ENCODE results near the gene DNAH9. TPM values are rescaled to one million over a fixed set of nuclear protein-coding genes. Genes with fewer than 3 reads are reported as not detected.
A peak's percentile ranks its signal among the peaks of the same experiment; 100 is the strongest.

Gene DNAH9
- polyA plus RNA-seq, 2 of the 4 experiments (the other 2 are of a cell fraction), result 0.03 to 0.04 TPM

DNA sequence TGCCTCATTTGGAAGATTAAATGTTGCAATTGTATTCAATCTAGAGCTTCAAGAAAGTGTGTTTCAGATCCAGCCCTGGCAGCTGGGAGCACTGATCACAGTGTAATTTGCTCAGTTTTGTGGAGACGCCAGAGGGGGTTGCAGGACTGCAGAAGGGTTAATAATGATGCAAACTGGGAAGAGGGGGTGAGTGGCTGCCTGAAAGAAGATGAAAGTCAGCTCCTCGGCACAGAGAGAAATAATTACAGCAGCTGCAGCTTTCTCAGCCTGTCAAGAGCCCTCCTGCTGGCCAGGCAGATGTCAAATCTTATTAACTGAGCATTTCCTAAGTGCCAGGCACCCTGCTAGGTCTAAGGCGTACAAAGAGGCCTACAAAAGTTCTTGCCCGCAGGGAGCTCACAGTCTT, 301.3 kb downstream of the DNAH9 start:
- ChIA-PET CTCF (interaction anchor here (0.5 to 1.7 kb wide), 9 partner anchors 12 to 1622 kb away, joined by 3 to 5 read pairs (median 4); no protein-coding TSS in a partner anchor), POLR2A (interaction anchor here (1.5 kb wide), 1 partner anchor 98 kb away, joined by 4 read pairs; the partner anchor contains the start of gene ZNF18)
- 11% methylated on average over 4 of the region's 4 CpGs for WGBS (ENCODE audit: missing lambda C conversion rate)
- TF ChIP-seq, protein P1, sequence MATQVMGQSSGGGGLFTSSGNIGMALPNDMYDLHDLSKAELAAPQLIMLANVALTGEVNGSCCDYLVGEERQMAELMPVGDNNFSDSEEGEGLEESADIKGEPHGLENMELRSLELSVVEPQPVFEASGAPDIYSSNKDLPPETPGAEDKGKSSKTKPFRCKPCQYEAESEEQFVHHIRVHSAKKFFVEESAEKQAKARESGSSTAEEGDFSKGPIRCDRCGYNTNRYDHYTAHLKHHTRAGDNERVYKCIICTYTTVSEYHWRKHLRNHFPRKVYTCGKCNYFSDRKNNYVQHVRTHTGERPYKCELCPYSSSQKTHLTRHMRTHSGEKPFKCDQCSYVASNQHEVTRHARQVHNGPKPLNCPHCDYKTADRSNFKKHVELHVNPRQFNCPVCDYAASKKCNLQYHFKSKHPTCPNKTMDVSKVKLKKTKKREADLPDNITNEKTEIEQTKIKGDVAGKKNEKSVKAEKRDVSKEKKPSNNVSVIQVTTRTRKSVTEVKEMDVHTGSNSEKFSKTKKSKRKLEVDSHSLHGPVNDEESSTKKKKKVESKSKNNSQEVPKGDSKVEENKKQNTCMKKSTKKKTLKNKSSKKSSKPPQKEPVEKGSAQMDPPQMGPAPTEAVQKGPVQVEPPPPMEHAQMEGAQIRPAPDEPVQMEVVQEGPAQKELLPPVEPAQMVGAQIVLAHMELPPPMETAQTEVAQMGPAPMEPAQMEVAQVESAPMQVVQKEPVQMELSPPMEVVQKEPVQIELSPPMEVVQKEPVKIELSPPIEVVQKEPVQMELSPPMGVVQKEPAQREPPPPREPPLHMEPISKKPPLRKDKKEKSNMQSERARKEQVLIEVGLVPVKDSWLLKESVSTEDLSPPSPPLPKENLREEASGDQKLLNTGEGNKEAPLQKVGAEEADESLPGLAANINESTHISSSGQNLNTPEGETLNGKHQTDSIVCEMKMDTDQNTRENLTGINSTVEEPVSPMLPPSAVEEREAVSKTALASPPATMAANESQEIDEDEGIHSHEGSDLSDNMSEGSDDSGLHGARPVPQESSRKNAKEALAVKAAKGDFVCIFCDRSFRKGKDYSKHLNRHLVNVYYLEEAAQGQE (IDR thresholded peaks at IDR 0.05), result no peak
- TF ChIP-seq ZC3H11A (IDR thresholded peaks at IDR 0.05), result no peak
- peak; percentile 14 to 31; a peak in 1 of 5 replicates for TF ChIP-seq RAD21 (conservative IDR thresholded peaks at IDR 0.05 in 1 of 2, IDR thresholded peaks at IDR 0.05 in 1 of 2)
- TF ChIP-seq, protein P2, sequence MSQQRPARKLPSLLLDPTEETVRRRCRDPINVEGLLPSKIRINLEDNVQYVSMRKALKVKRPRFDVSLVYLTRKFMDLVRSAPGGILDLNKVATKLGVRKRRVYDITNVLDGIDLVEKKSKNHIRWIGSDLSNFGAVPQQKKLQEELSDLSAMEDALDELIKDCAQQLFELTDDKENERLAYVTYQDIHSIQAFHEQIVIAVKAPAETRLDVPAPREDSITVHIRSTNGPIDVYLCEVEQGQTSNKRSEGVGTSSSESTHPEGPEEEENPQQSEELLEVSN (IDR thresholded peaks at IDR 0.05; ENCODE audit: borderline replicate concordance, low read depth), result no peak
- no peak for TF ChIP-seq EHMT2 (IDR thresholded peaks at IDR 0.05; ENCODE audit: low read depth)
- no peak for TF ChIP-seq RARB (CRISPR knock-in tag; IDR thresholded peaks at IDR 0.05)
- H3K9me3 ChIP-seq, result no peaks in the 10 kb centered on the region
- H3K4me2 ChIP-seq, result no peak overlapping the region
- no peak overlapping the region for H3K4me3 ChIP-seq
- no peaks in the 10 kb centered on the region for H3K4me1 ChIP-seq
- FAIRE-seq (no peak), ATAC-seq (no peak), DNase-seq (ENCODE audit: low read depth in 1 of 2, low spot score in 1 of 2) (no peak)
- H3K27ac ChIP-seq, result no peak overlapping the region

DNA sequence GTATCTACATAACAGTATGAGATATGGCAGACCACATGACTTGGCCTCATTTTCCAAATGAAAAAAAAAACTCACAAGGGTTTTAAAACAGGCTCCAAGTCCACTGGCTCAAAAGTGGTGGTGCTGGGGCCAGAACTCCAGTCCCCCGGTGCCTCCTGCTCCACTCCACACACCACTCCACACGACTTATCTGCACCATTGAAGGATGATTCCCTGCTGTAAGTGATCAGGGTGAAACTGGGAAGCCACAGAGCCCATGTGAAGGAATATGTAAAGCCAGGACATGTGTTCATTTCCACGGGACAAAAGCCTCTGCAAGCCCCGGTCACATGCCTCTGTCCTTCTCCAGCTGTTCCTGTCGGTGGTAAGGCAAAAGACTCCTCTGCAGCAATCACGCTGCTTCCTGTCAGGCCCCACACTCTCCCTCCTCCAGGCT, 301.8 kb downstream of the DNAH9 start:
- POLR2A ChIA-PET, result interaction anchor here (1.5 kb wide), 1 partner anchor 97 kb away, joined by 4 read pairs; the partner anchor contains the start of gene ZNF18
- TF ChIP-seq JUN (IDR thresholded peaks at IDR 0.05), result no peak
- TF ChIP-seq, protein P3, sequence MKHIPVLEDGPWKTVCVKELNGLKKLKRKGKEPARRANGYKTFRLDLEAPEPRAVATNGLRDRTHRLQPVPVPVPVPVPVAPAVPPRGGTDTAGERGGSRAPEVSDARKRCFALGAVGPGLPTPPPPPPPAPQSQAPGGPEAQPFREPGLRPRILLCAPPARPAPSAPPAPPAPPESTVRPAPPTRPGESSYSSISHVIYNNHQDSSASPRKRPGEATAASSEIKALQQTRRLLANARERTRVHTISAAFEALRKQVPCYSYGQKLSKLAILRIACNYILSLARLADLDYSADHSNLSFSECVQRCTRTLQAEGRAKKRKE (CRISPR knock-in tag; IDR thresholded peaks at IDR 0.05; ENCODE audit: low read depth), result no peak
- FAIRE-seq, result no peak
- Histone ChIP-seq H3K27ac (no peak overlapping the region), H3K4me1 (no peaks in the 10 kb centered on the region), H3K9me3 (no peaks in the 10 kb centered on the region), H3K4me3 (no peak overlapping the region), H3K4me2 (no peak overlapping the region)
- CTCF ChIA-PET, result interaction anchor here (0.6 to 1.7 kb wide), 7 partner anchors 11 to 160 kb away, joined by 3 to 5 read pairs (median 4); no protein-coding TSS in a partner anchor
- DNase-seq (ENCODE audit: low read depth in 1 of 2, low spot score in 1 of 2), result no peak
- no peak for ATAC-seq
- 26% methylated on average over 6 of the region's 6 CpGs for WGBS (ENCODE audit: missing lambda C conversion rate)

DNA sequence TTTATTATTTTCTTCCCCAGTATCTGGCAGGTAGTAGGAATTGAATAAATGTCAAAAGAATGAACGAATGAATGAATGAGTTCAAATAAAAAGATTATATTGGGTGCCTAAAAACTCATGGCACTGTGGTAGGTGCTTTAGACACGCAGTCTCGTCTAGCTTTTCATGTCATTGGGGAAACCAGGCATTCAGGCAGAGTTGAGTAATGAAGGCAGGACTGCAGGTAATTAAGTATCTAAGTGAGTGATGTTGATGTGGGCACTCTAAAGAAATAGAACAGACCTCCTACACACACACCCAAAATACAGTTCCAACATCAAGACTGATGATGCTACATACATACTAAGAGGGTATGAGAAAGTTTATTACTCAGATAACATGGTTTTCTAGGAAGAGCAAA, 302.4 kb downstream of the DNAH9 start:
- CTCF ChIA-PET, result interaction anchor here (0.6 to 0.8 kb wide), 3 partner anchors 23 to 1610 kb away, joined by 3 read pairs; no protein-coding TSS in a partner anchor
- H3K4me3 ChIP-seq, result no peak overlapping the region
- DNase-seq (ENCODE audit: low read depth in 1 of 2, low spot score in 1 of 2) (no peak), ATAC-seq (no peak), FAIRE-seq (no peak)
- TF ChIP-seq, protein P4, sequence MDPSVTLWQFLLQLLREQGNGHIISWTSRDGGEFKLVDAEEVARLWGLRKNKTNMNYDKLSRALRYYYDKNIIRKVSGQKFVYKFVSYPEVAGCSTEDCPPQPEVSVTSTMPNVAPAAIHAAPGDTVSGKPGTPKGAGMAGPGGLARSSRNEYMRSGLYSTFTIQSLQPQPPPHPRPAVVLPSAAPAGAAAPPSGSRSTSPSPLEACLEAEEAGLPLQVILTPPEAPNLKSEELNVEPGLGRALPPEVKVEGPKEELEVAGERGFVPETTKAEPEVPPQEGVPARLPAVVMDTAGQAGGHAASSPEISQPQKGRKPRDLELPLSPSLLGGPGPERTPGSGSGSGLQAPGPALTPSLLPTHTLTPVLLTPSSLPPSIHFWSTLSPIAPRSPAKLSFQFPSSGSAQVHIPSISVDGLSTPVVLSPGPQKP (IDR thresholded peaks at IDR 0.05; ENCODE audit: low read depth, low read length), result no peak
- TF ChIP-seq POLR2AphosphoS2 (conservative IDR thresholded peaks at IDR 0.05; ENCODE audit: low read length), result no peak
- WGBS (ENCODE audit: missing lambda C conversion rate), result 17% methylated on average over 3 of the region's 3 CpGs
- no peak overlapping the region for H3K4me2 ChIP-seq
- POLR2A ChIA-PET, result interaction anchor here (1.5 kb wide), 1 partner anchor 97 kb away, joined by 4 read pairs; the partner anchor contains the start of gene ZNF18
- H3K4me1 ChIP-seq, result no peaks in the 10 kb centered on the region
- H3K9me3 ChIP-seq, result no peaks in the 10 kb centered on the region
- no peak overlapping the region for H3K27ac ChIP-seq

DNA sequence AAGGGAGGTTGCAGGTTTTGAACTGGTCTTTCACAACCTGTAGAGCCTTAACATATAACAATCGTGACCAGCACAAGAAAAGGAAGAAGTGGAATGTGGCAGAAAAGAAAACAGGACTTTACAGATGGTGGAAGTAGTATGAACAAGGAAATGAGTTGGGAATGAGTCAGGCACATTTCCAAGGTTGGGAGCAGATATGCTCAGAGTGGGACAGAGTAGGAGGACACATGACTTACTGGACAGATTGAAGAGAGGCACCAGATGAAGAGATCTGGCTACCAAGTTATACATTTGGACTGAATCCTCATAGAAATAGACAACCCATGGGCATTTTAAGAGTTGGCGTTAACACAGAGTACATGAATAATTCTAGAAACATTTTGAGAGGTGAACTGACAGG, 303.7 kb downstream of the DNAH9 start:
- ATAC-seq, result no peak
- Histone ChIP-seq H3K9me3 (no peaks in the 10 kb centered on the region), H3K4me1 (no peaks in the 10 kb centered on the region), H3K27ac (no peak overlapping the region), H3K4me2 (no peak overlapping the region), H3K4me3 (no peak overlapping the region)
- FAIRE-seq, result no peak
- DNase-seq (ENCODE audit: low read depth in 1 of 2, low spot score in 1 of 2), result no peak
- CTCF ChIA-PET, result interaction anchor here (1.3 to 1.6 kb wide), 2 partner anchors 23 to 258 kb away, joined by 3 read pairs; no protein-coding TSS in a partner anchor
- WGBS (ENCODE audit: missing lambda C conversion rate), result 34% methylated on average over 2 of the region's 2 CpGs
- POLR2A ChIA-PET, result no interaction called here
- no peak for TF ChIP-seq EP300 (IDR thresholded peaks at IDR 0.05)
- no peak for TF ChIP-seq CBX8 (IDR thresholded peaks at IDR 0.05)
- TF ChIP-seq KDM5A (IDR thresholded peaks at IDR 0.05), result no peak
- no peak for TF ChIP-seq RCOR1 (IDR thresholded peaks at IDR 0.05; ENCODE audit: low read depth, low read length)
- TF ChIP-seq KDM1A (IDR thresholded peaks at IDR 0.05; ENCODE audit: low read depth), result no peak
- no peak for TF ChIP-seq POLR2AphosphoS2 (conservative IDR thresholded peaks at IDR 0.05; ENCODE audit: low read length)
- TF ChIP-seq RFX5 (IDR thresholded peaks at IDR 0.05), result no peak
- TF ChIP-seq, protein P5, sequence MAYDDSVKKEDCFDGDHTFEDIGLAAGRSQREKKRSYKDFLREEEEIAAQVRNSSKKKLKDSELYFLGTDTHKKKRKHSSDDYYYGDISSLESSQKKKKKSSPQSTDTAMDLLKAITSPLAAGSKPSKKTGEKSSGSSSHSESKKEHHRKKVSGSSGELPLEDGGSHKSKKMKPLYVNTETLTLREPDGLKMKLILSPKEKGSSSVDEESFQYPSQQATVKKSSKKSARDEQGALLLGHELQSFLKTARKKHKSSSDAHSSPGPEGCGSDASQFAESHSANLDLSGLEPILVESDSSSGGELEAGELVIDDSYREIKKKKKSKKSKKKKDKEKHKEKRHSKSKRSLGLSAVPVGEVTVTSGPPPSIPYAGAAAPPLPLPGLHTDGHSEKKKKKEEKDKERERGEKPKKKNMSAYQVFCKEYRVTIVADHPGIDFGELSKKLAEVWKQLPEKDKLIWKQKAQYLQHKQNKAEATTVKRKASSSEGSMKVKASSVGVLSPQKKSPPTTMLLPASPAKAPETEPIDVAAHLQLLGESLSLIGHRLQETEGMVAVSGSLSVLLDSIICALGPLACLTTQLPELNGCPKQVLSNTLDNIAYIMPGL (CRISPR knock-in tag; IDR thresholded peaks at IDR 0.05; ENCODE audit: borderline replicate concordance), result no peak
- no peak for TF ChIP-seq ZFP36 (IDR thresholded peaks at IDR 0.05; ENCODE audit: borderline replicate concordance, partially characterized antibody)
- no peak for TF ChIP-seq TP53 (CRISPR knock-in tag; IDR thresholded peaks at IDR 0.05)
- TF ChIP-seq, protein P2 (IDR thresholded peaks at IDR 0.05; ENCODE audit: borderline replicate concordance, low read depth), result no peak
